Stomach (tissue), 4 donors: ENCODE results near the gene ALX4.

ENCODE experiments used
- CTCF ChIP-seq, 7 experiments: fragments of 450-650 bp in 4 of 7; fragments of 200-600 bp in 3 of 7; sonication (generic) in 3 of 7; IDR thresholded peaks; one replicate each; pipeline ENCODE4 v1.5.1; 2016 to 2019; ENCODE audit warnings: antibody characterized with exemption in 7 of 7, control low read depth in 2 of 7, mild to moderate bottlenecking in 1 of 7
- EP300 ChIP-seq: sonication (generic); formaldehyde crosslinking; IDR thresholded peaks from one replicate; pipeline ENCODE4 v1.6.1; 2017; ENCODE audit warnings: antibody characterized with exemption
- POLR2A ChIP-seq, 4 donors: fragments of 450-650 bp; IDR thresholded peaks; one replicate each; pipeline ENCODE4 v1.6.1; 2016; ENCODE audit warnings: antibody characterized with exemption in 4 of 4, control low read depth in 2 of 4, mild to moderate bottlenecking in 1 of 4, moderate library complexity in 1 of 4
- POLR2AphosphoS5 ChIP-seq, 3 donors: sonication (generic); formaldehyde crosslinking; IDR thresholded peaks; one replicate each; pipeline ENCODE4 v1.6.1; 2016; ENCODE audit warnings: antibody characterized with exemption in 3 of 3

DNA sequence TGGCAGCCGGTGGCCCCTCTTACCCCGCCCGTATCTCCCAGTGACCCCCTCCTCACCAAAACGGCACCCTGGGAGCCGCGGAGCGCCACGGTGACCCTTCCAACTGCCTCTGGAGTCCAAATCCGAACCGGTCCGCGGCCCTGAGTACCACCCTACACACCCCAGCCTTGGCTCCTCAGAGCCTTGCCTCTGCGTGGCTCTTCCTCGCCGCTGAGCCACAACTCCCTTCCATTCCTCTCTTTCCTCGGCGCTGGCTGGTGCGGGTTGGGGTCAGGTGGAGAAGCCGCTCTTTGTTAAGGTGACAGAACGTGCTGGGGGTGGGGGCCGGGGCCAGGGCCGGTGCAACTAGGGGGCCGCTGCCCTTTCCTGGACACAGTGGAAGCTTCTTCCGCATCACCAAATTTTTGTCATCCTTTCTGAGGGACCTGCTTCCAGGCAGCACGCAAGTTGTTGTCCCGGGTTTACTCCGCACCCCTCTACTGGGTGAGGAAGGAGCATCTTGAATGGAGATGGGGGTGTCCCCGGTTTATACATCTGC, 6.5 kb downstream of the ALX4 start:
- TF ChIP-seq POLR2A (IDR thresholded peaks at IDR 0.05) (no peak), CTCF (IDR thresholded peaks at IDR 0.05) (no peak), POLR2AphosphoS5 (IDR thresholded peaks at IDR 0.05) (no peak), EP300 (no peak)
